ENCODE results near the gene FBXO31. TPM values are rescaled to one million over a fixed set of nuclear protein-coding genes. Genes with fewer than 3 reads are reported as not detected.
A peak's percentile ranks its signal among the peaks of the same experiment; 100 is the strongest.

The FBXO31 gene
- total RNA-seq: 10 to 100 TPM; 36.6 TPM

GRCh38 chr16:87383505-87384161 lies at the start of gene FBXO31:
Gene FBXO31 (minus strand): TSS chr16:87383776. CDS start chr16:87383744, 32 bp downstream.
- DNase-seq (peak; percentile 96), ATAC-seq (ENCODE audit: low read depth) (peak; percentile 66)
- Mint-ChIP-seq H3K27me3 (no peaks in the 10 kb centered on the region), H3K36me3 (peaks cover 2% of the 10 kb centered on the region), H3K9me3 (no peaks in the 10 kb centered on the region), H3K4me1 (peaks cover 47% of the 10 kb centered on the region), H3K4me3 (peak within 1 kb of the TSS; percentile 93), H3K27ac (peak within 1 kb of the TSS; percentile 96)
- POLR2A ChIA-PET: interaction anchor here (0.9 to 4.4 kb wide), 12 partner anchors 9 to 382 kb away, joined by 3 to 44 read pairs (median 6); partner anchors contain the start of genes C16orf95 and KLHDC4

GRCh38 chr16:87432330-87432915 lies 48.8 kb upstream of the FBXO31 start:
- Mint-ChIP-seq H3K4me3 (no peak overlapping the region), H3K4me1 (peaks cover 10% of the 10 kb centered on the region), H3K36me3 (no peaks in the 10 kb centered on the region), H3K9me3 (no peaks in the 10 kb centered on the region), H3K27ac (no peak overlapping the region), H3K27me3 (peaks cover 13% of the 10 kb centered on the region)
- POLR2A ChIA-PET: no interaction called here
- no peak for ATAC-seq (ENCODE audit: low read depth)
- DNase-seq: no peak

DNA sequence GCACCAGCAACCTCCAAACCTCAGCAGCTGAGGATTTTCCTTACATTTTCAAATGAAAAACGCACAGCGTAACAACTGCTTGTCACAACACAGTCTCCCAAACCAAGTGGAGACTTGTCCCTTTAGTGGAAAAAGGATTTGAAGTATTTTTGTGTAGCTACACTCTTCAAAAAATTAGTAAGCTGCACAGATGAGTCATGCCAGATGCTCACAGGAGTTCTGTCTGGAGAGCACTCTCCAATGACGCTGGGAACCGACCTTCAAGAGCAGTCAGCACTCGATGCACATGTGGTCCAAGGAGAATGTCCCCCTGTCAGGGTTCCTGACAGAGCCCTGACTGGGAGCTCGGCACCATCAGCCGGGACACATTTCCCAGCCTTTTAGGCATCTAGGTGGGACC lies 48.4 kb upstream of the FBXO31 start:
- POLR2A ChIA-PET: no interaction called here

DNA sequence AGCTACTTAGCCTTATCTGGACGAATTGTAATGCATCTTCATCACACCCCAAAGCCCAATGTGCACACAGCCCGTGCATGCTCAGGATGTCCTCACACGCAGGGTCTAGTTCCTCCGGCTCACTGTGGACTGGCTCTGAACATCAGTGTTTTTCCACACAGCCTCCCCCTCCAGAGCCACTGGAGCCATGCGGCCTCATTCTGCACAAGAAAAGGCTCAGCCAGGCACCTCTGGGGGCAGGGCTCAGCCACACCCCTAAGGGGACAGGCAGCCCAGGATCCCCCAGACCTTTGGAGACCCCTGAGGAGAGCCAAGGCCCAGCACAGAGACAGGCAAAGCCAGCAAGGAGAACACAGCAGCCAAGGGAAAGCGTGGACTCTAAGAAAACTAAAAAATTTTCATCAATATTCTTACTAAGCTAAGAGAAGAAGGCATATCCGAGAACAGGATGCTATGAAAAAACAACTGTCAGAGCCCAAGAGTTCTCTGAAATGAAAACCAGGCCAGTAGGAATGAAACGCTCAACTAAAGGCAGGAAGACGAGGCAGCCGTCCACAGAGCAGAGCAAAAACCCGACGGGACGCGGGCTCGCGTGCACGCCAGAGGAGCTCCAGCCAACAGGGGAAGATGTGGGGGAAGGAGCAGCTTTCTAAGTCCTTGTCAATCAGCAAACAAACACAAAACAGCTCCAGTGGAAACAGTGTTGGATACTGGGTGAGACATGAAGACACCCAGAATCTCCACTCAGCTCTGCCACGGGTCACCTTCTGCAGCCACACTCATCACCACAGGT lies 43.0 kb upstream of the FBXO31 start:
- H3K9me3 Mint-ChIP-seq: no peaks in the 10 kb centered on the region
- no peaks in the 10 kb centered on the region for H3K4me1 Mint-ChIP-seq
- H3K36me3 Mint-ChIP-seq: peaks cover 2% of the 10 kb centered on the region
- POLR2A ChIA-PET: no interaction called here
- DNase-seq (no peak), ATAC-seq (ENCODE audit: low read depth) (no peak)
- no peak overlapping the region for H3K4me3 Mint-ChIP-seq
- H3K27me3 Mint-ChIP-seq: no peaks in the 10 kb centered on the region
- no peak overlapping the region for H3K27ac Mint-ChIP-seq

More for the DNA sequence above, 48.4 kb upstream of the FBXO31 start:
- Mint-ChIP-seq H3K4me1 (peaks cover 10% of the 10 kb centered on the region), H3K27me3 (peaks cover 13% of the 10 kb centered on the region), H3K27ac (no peak overlapping the region), H3K4me3 (no peak overlapping the region), H3K36me3 (no peaks in the 10 kb centered on the region), H3K9me3 (no peaks in the 10 kb centered on the region)
- ATAC-seq (ENCODE audit: low read depth): no peak
- DNase-seq: no peak

- no peaks in the 10 kb centered on the region for H3K4me1 Mint-ChIP-seq
- H3K4me3 Mint-ChIP-seq: no peak overlapping the region
- H3K36me3 Mint-ChIP-seq: peaks cover 2% of the 10 kb centered on the region
- H3K27ac Mint-ChIP-seq: no peak overlapping the region
- no peak for DNase-seq
- H3K27me3 Mint-ChIP-seq: no peaks in the 10 kb centered on the region
- POLR2A ChIA-PET: no interaction called here
- no peak for ATAC-seq (ENCODE audit: low read depth)
- H3K9me3 Mint-ChIP-seq: no peaks in the 10 kb centered on the region
Observed at GRCh38 chr16:87425941-87426340, 42.4 kb upstream of the FBXO31 start.

DNA sequence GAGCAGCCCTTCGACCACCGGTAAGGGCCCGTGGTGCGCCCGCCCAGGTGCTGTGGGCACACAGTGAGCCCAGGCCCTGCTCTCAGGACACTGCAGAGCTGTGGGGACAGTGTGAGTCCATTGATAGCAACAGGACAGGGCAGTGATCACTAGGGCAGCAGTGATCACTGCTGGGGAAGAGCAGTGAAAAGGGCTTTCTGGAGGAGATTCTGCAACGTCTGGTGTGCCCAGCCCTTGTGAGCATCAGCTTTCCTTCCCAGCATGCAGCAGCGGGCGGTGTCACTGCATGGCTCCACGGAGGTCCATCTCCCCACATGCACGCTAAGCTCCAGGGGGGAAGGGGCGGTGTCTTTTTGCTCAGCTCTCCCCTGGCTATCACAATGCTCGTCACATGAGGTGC lies 40.7 kb upstream of the FBXO31 start:
- ATAC-seq (ENCODE audit: low read depth): no peak
- Mint-ChIP-seq H3K27me3 (no peaks in the 10 kb centered on the region), H3K36me3 (peaks cover 2% of the 10 kb centered on the region), H3K4me3 (no peak overlapping the region), H3K9me3 (no peaks in the 10 kb centered on the region), H3K4me1 (no peaks in the 10 kb centered on the region), H3K27ac (no peak overlapping the region)
- DNase-seq: no peak
- POLR2A ChIA-PET: no interaction called here

- Mint-ChIP-seq H3K27me3 (no peaks in the 10 kb centered on the region), H3K9me3 (no peaks in the 10 kb centered on the region), H3K4me1 (no peaks in the 10 kb centered on the region), H3K36me3 (peaks cover 2% of the 10 kb centered on the region), H3K4me3 (no peak overlapping the region), H3K27ac (no peak overlapping the region)
- DNase-seq (no peak), ATAC-seq (ENCODE audit: low read depth) (no peak)
- POLR2A ChIA-PET: no interaction called here
Observed at GRCh38 chr16:87423429-87423828, 39.9 kb upstream of the FBXO31 start.

GRCh38 chr16:87422106-87422505 lies 38.5 kb upstream of the FBXO31 start:
- ATAC-seq (ENCODE audit: low read depth) (no peak), DNase-seq (no peak)
- H3K4me3 Mint-ChIP-seq: no peak overlapping the region
- no peak overlapping the region for H3K27ac Mint-ChIP-seq
- peaks cover 2% of the 10 kb centered on the region for H3K36me3 Mint-ChIP-seq
- POLR2A ChIA-PET: no interaction called here
- no peaks in the 10 kb centered on the region for H3K27me3 Mint-ChIP-seq
- no peaks in the 10 kb centered on the region for H3K9me3 Mint-ChIP-seq
- no peaks in the 10 kb centered on the region for H3K4me1 Mint-ChIP-seq

- Mint-ChIP-seq H3K4me1 (no peaks in the 10 kb centered on the region), H3K4me3 (no peak overlapping the region), H3K36me3 (peaks cover 2% of the 10 kb centered on the region), H3K27ac (no peak overlapping the region), H3K27me3 (no peaks in the 10 kb centered on the region), H3K9me3 (no peaks in the 10 kb centered on the region)
- DNase-seq: no peak
- POLR2A ChIA-PET: no interaction called here
- ATAC-seq (ENCODE audit: low read depth): no peak
Observed at GRCh38 chr16:87421003-87421912, 37.7 kb upstream of the FBXO31 start.

DNA sequence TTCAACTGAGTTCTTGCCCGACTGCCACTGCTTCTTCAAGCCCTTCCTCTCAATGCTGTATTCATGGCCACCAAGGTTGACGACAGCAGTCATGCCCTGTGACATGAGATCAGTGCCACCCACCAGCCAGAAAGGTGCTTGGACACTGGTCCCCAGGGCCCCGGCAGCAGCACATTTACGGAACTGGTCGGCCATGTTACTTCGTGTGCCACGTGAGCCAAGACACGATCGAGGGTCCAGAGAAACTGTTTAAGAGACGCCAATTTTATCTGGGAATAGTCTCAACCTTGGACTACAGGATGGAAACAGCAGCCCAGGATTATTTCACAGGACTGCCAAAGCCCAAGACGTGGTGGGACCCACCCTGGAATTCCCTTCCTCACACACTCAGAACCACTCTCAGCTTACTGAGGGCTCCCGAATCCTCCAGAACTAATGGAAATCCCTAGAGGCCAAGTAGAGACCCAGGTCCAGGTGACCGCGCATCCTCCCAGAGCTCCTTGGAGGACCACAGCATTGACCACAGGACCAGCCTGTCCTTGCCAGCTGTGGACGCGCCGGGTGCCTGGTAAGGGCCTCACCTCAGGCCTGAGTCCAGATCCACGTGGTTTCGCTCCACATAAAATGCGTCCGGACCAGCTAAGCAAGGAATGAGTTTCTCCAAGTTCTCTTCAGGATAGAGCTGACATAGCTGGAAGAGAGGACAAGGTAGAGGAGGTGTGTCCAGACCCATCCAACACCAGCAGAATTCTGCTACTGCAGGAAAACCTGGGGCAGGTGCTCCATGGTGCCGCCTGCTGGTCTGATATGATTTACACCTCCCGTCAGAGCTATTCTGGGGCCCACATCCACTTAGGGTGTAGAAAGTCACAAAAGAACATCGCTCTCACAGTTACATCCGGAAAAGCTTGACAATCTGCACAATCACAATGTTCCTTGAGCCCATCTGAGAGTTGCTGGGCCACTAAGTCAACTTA lies 36.7 kb upstream of the FBXO31 start:
- no peak overlapping the region for H3K27ac Mint-ChIP-seq
- no peaks in the 10 kb centered on the region for H3K27me3 Mint-ChIP-seq
- H3K36me3 Mint-ChIP-seq: peaks cover 2% of the 10 kb centered on the region
- POLR2A ChIA-PET: no interaction called here
- no peaks in the 10 kb centered on the region for H3K9me3 Mint-ChIP-seq
- H3K4me1 Mint-ChIP-seq: no peaks in the 10 kb centered on the region
- DNase-seq (no peak), ATAC-seq (ENCODE audit: low read depth) (no peak)
- no peak overlapping the region for H3K4me3 Mint-ChIP-seq

DNA sequence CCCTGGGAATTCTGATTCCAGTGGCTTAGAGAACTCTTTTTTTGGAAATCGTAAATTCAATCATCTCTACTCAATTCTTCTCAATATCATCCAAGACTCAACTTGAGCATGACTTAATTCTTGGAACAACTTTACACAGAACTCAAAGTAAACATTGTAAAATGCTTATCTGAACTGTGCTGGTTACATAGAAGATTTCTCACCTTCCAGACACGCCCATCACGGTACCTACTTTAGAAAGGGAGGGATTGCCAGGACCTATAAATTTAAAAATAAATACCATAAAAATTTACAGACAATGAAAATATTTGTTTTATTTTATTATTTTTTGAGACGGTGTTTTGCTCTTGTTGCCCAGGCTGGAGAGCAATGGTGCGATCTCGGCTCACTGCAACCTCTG lies 35.1 kb upstream of the FBXO31 start:
- POLR2A ChIA-PET: no interaction called here
- DNase-seq (no peak), ATAC-seq (ENCODE audit: low read depth) (no peak)
- Mint-ChIP-seq H3K36me3 (peaks cover 2% of the 10 kb centered on the region), H3K9me3 (no peaks in the 10 kb centered on the region), H3K4me3 (no peak overlapping the region), H3K27me3 (no peaks in the 10 kb centered on the region), H3K27ac (no peak overlapping the region), H3K4me1 (no peaks in the 10 kb centered on the region)

- peaks cover 2% of the 10 kb centered on the region for H3K36me3 Mint-ChIP-seq
- no peaks in the 10 kb centered on the region for H3K4me1 Mint-ChIP-seq
- H3K4me3 Mint-ChIP-seq: no peak overlapping the region
- POLR2A ChIA-PET: no interaction called here
- H3K27me3 Mint-ChIP-seq: no peaks in the 10 kb centered on the region
- H3K27ac Mint-ChIP-seq: no peak overlapping the region
- H3K9me3 Mint-ChIP-seq: no peaks in the 10 kb centered on the region
- DNase-seq (no peak), ATAC-seq (ENCODE audit: low read depth) (no peak)
Observed at GRCh38 chr16:87418216-87418615, 34.6 kb upstream of the FBXO31 start.

All from activated naive CD8-positive, alpha-beta T cell treated with anti-CD3 and anti-CD28 coated beads, Interleukin-2, amount 10 ng/mL, durations not matched to agents 7 days and 5 days (primary cell).